ENCODE measurements around the gene NRM.
"Not testable (repeated sequence)": the region's sequence is repeated elsewhere in the genome, so short reads cannot be mapped to it uniquely, and the experiment has no call there.

Gene NRM

DNA sequence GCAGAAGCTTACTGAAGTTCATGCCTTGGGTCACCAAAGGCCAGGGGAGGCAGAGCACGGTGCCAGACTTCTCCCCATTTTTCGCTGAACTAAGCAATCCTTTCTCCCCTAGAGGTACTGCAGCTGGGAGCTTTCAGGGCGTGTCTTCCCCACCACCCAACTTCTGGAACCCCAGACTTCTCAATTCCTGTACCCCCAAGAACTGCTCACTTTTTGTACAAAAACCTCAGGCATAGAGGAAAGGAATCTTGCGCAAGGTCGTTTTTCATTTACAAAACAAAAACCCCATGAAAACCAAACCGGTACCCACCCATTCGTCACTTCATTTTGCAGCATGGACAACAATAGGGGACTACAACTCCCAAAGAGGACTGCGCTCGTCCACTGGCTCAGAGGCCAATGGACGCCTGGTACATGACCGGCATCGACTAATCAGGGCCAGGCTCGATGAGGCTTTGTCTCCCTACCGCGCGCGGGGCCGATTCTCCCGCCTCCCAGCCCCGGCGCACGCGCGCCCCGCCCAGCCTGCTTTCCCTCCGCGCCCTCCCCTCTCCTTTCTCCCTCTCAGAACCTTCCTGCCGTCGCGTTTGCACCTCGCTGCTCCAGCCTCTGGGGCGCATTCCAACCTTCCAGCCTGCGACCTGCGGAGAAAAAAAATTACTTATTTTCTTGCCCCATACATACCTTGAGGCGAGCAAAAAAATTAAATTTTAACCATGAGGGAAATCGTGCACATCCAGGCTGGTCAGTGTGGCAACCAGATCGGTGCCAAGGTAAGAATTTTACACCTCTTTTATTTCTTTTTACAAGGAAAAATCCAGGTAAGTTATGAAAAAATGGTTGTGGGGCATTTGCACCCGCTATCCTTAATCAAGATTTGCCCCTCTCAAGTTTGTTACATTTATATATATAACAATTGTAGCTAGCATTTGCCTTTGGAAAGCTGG, 29.3 kb upstream of the NRM start, which contains the start of gene TUBB:
Gene TUBB, plus strand, starts transcription at position 562 of the 947 bp plus-strand sequence. Its CDS starts 155 bp downstream, at position 717.
- DNase-seq (ENCODE audit: low spot score): peak; percentile 83

DNA sequence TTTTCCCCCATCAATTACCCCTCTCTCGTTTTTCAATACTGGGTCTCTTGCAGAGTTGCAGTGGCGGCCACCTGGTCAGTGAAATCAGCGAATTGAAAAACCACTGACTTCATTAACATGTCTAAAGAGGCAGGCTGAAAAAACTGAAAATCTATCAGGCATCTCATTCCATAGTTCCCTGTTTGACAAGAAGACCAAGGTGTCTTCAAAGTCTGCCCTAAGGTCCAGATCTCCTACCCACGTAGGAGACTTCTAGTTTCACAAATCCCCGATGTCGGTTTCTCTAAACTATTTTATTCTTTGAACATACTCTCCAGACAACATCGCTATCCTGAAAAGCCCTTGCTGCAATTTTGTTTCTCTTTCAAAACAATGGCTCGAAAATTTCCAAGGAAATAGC, 28.6 kb upstream of the NRM start:
- no peak for DNase-seq (ENCODE audit: low spot score)

GRCh38 chr6:30717845-30718720, 27.3 kb upstream of the NRM start:
- not testable (repeated sequence) for DNase-seq (ENCODE audit: low spot score)

DNA sequence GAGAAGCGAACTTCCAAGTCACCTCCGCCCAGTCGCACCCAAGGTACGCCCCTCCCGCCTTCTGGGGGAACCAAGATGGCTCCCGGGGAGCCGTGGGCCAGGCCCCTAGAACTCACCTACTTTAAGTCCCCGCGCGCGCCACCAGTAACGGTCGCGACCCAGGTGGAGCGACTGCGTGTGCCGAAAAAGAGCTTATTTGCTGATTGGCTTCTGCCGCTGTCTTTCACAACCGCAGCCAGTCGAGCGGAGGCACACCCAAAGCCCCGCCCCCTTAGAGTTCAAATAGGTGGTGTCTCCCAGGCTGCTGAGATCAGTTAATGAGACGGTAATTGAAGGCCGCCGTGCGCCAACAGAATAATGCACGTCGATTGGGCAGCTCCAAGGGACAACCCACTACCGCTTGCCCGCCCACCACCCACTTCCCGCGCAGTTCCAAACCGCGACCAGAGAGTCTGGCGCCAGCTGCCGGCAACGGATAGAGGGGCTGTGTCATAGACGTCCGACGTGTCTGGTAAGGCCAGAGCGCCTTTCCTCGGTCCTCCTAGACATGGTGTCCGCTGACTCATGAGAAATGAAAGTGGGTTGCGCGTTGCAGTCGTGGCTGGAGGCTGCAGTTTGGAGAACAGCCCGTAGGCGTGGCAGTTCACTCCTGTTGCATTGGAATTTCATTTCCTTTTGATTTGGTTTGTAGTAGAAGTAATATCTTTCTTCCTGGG, 26.5 kb upstream of the NRM start, which contains the start of gene MDC1:
Gene MDC1, minus strand, starts transcription at position 153 of the 716 bp plus-strand sequence. CDS start 2,106 bp downstream, outside the sequence.
- DNase-seq (ENCODE audit: low spot score): peak; percentile 89

GRCh38 chr6:30716879-30717128, 26.0 kb upstream of the NRM start:
- DNase-seq (ENCODE audit: low spot score): no peak

GRCh38 chr6:30714263-30714662, 23.5 kb upstream of the NRM start:
- no peak for DNase-seq (ENCODE audit: low spot score)

DNA sequence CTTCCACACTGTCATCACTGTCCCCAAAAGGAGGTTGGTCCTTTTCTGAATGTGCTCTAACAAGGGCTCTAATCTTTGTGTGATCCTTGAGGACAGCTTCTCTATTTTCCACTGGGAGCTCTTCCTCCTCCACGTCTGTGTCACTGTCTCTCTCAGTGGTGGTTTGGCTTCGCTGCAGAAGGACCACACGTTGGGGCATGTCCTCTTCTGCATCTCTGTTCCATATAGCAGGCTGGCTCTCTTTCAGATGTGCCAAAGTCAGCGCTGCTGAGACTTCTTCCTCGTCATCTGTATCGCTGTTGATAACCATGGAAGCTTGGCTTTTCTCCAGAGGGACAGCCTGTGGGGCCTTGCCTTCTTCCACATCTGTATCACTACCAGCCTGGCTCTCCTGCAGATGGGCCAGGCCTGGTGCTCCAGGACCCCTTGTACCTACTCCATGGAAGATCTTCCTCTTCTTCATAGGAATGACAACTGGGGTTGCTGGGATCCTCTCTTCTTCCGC, 21.7 kb upstream of the NRM start:
- DNase-seq (ENCODE audit: low spot score): no peak

DNA sequence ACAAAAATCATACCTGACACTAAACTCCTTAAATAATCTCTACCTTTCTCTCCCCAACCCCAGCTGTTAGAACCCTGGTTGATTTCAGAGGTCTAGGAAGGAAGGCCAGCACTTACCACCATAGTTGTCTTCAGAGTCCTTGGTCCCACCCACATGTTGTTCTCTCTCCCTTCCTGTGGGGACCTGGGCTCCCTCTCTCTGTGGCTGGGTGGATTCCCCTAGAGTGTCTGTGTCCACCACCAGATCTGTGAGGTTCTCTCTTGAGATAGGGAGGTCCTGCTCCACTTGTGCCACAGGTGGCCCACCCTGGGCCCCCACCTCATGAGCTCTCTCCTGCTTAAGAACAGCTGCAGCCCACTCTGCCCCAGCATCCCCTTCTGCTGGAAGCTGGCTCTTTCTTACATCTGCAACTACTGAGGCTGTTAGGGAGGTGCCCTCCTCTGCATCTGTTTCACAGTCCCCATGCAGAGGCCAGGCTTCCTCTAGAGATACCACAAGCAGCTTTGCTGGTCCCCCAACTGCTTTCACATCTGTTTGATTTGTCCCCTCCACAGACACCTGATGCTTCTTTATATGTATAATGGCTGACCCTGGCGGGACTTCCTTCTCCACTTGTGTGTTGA, 21.1 kb upstream of the NRM start:
- no peak for DNase-seq (ENCODE audit: low spot score)

DNA sequence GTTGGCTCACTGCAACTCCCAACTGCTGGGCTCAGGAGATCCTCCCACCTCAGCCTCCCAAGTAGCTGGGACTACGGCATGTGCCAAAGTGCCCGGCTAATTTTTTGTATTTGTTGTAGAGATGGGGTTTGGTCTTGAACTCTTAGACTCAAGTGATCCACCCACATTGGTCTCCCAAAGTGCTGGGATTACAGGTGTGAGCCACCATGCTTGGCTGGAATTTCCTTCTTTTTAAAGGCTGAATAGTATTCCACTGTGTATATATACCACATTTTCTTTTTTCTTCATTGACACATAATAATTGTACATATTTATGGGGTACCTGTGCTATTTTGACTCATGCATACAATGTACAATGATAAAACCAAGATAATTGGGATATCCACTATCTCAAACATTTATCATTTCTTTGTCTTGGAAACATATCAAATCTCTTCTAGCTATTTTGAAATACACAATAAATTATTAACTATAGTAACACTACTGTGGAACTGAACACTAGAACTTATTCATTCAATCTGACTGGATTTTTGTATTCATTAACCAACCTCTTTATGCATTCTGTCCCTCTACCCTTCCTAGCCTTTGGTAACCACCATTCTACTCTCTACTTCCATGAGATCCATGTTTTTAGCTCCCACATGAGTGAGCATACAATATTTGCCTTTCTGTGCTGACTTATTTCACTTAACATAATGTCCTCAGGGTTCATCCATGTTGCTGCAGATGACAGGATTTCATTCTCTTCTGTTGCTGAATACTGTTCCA, 18.5 kb upstream of the NRM start:
- DNase-seq (ENCODE audit: low spot score): no peak

GRCh38 chr6:30707281-30707850, 16.6 kb upstream of the NRM start:
- DNase-seq (ENCODE audit: low spot score): no peak

- no peak for DNase-seq (ENCODE audit: low spot score)
Measured at GRCh38 chr6:30705620-30706019, 14.8 kb upstream of the NRM start.

- no peak for DNase-seq (ENCODE audit: low spot score)
Measured at GRCh38 chr6:30703821-30704220, 13.0 kb upstream of the NRM start.

DNA sequence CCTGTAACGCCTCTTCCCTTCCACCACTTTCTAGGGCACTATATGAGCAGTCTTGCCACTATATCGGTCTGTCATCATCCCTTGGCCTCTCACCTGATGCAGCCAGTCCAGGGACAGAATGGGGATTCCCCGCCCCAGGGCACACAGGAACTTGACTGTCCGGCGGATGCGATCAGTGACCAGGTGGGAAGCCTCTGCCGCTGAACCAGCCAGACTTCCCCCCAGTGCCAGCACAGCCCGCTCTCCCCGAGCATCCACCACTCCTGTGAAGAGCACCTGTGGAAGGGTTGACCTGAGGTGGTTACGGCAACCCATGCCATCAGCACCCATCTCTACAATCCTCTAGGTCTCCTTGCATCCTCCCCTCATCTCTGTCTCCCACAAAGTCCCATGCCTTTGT, 12.2 kb upstream of the NRM start:
- DNase-seq (ENCODE audit: low spot score): no peak

- DNase-seq (ENCODE audit: low spot score): no peak
Measured at GRCh38 chr6:30700340-30700739, 9.6 kb upstream of the NRM start.

DNA sequence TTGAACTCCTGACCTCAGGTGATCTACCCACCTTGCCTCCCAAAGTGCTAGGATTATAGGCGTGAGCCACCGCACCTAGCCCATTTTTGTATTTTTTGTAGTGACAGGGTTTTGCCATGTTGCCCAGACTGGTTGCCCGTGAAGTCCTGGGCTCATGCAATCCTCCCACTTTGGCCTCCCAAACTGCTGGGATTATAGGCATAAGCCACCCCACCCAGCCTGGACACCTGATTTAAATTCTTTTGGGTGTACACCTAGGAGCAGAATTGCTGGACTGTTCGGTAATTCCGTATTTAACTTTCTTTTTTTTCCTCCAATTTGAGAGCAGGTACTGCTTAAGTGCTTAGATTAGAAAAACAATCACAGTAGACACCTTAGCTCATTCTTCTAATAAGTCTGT, 5.6 kb upstream of the NRM start:
- DNase-seq (ENCODE audit: low spot score): no peak

- DNase-seq (ENCODE audit: low spot score): peak; percentile 35
Measured at GRCh38 chr6:30691208-30691847, 544 bp upstream of the NRM start.

DNA sequence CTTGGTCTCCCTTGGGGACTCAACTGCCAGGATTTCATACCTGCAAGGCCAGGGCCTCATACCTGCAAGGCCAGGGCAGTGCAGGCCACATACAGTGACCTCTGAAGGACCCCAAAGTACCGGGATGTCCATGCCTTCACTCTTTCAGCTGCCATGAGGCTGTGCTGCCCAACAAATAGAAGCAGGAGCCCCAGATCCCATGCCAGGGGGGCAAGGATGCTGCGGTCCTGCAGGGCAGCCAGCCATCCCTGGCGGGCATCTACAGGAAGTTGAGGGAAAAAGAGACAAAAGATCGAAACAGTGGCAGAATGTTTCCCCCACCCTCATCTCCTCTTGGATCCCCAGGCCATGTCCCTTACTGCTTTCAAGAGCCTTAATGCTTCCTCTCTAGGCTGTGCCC, 799 bp downstream of the NRM start:
- no peak for DNase-seq (ENCODE audit: low spot score)

- DNase-seq (ENCODE audit: low spot score): no peak
Measured at GRCh38 chr6:30689022-30689865, 1.5 kb downstream of the NRM start.

DNA sequence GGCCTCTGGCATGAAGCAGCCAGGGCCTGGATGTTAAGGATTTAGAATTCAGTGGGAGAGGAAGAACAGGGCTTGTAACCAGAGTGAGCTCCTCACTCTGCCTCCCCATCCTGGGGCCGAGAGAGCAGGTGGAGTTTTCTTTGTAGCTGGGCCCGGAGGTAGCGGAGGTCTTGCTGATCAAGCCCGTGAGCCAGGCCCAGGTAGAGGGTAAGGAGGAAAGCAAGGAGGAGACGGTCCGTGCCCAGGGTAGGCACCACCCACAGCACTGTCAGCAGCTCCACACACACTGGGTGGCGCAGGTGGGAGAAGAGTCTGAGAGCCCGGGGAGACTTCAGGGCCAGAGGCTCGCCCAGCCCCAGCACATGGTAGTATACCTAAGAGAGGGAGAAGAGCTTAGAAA, 2.2 kb downstream of the NRM start:
- no peak for DNase-seq (ENCODE audit: low spot score)
